IPS-15b (cell line): ENCODE measurements around the gene HOXB3.

Experiments used
- H3K27me3 ChIP-seq: one replicate; pipeline ENCODE4 v1.6.1; 2013; ENCODE audit warnings: low read length; ENCODE audit not compliant: control insufficient read depth, insufficient read depth
- H3K36me3 ChIP-seq: one replicate; pipeline ENCODE4 v1.6.1; 2013; ENCODE audit warnings: low read length; ENCODE audit not compliant: control insufficient read depth, insufficient read depth
- H3K4me1 ChIP-seq: one replicate; pipeline ENCODE4 v1.6.1; 2013; ENCODE audit warnings: mild to moderate bottlenecking, low read length; ENCODE audit not compliant: control insufficient read depth, insufficient read depth
- H3K4me3 ChIP-seq: one replicate; pipeline ENCODE4 v1.5.1; 2013; ENCODE audit warnings: low read depth, low read length
- H3K9ac ChIP-seq: one replicate; pipeline ENCODE4 v1.6.1; 2013; ENCODE audit warnings: low read depth, mild to moderate bottlenecking, low read length
- H3K9me3 ChIP-seq: one replicate; pipeline ENCODE4 v1.6.1; 2013; ENCODE audit warnings: mild to moderate bottlenecking, low read length; ENCODE audit not compliant: control insufficient read depth, insufficient read depth

HOXB3 gene

DNA sequence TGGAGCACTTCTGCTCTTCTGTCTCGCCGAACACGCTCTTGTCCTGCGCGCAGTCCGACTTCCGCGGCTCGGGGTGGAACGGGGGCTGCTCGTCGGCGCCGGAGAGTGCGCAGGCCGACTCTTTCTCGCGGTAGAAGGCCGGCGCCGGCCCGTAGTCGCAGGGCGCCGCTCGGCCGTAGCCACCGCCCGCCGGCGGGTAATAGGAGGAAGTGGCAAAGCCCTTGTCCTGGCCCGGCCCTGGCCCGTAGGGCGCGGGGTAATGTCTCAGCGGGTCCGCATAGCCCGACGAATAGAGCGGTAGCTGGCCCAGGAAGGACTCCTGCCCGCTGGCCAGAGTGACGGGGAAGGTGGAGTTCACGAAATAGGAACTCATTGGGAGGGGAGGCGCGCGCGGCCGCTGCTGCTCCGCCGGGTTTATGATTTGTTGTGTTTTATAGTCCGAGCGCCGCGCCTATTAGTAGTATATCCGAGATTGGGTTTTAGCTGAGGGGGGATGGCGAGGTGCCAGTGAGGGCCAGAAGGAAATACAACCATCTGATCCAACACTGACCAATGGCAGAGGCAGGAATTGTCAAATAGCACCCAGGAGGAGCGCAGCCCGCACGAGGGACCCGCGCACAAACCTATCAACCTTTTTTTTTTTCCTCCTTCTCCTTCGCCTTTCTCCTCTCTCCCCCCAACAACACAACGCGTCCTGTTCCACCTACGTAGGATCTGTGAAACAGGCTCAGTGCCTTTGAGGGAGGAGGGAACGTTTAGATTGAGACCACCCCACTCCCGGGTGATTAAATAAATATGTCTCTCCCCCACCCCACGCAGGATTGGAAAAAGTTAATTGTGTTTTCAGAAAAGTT, 8.0 kb upstream of the HOXB3 start:
- Histone ChIP-seq H3K4me1 (peaks cover 5% of the 10 kb centered on the region), H3K27me3 (peaks cover 100% of the 10 kb centered on the region), H3K9ac (no peak overlapping the region), H3K4me3 (peak overlapping the region; percentile 20), H3K36me3 (no peaks in the 10 kb centered on the region), H3K9me3 (no peaks in the 10 kb centered on the region)

DNA sequence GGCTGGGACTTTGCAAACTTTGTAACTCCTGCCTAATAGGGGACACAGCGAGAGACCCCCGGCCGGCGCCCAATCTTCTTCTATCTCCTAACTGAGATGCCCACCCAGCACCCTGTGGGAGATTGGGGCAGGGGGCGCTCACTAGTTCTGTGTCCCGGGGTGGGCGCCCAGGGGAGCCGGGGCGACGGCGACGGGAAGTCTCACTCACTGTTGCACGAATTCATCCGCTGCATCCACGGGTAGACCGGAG, 7.4 kb upstream of the HOXB3 start:
- H3K9me3 ChIP-seq, result no peaks in the 10 kb centered on the region
- H3K4me3 ChIP-seq, result peak overlapping the region; percentile 37
- no peak overlapping the region for H3K9ac ChIP-seq
- H3K27me3 ChIP-seq, result peaks cover 100% of the 10 kb centered on the region
- peaks cover 5% of the 10 kb centered on the region for H3K4me1 ChIP-seq
- H3K36me3 ChIP-seq, result no peaks in the 10 kb centered on the region

DNA sequence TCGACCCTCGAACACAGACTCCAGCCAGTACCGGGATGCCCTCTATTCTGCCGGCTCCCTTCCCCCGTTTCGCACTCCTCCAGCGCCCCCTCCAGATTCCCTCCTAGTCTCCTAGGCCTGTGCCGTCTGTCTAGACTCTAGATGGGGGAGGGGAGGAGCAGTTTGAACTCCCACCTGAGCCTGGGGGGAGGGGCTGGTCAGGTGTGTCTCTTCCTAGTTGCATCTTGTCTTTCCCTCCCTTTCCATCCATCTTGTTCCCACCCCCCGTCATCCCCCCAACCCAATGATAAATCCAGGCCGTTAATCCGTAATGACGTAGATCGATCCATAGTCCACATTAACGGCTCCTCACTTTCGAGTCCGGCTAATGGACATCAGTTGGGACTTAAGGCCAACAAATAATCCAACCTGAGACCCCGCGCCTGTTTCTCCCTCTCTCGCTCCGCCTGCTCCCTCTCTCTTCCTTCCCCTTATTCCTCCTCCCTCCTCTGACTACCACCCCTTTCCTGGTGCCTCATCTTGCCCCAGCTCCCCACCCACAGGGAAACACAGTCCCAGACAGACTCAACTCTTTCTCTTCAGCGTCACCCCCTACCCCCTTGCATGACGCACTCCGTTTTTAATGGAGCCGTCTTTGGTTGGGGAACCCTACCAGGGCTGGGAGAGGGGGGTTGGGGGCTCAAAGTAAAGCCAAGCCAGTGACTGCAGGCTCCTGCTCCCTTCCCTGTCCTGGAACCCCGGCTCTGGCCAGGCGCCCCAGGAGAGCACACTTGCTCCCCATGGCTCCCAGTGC, 6.9 kb upstream of the HOXB3 start:
- Histone ChIP-seq H3K9ac (no peak overlapping the region), H3K9me3 (no peaks in the 10 kb centered on the region), H3K36me3 (no peaks in the 10 kb centered on the region), H3K27me3 (peaks cover 100% of the 10 kb centered on the region), H3K4me1 (peaks cover 5% of the 10 kb centered on the region), H3K4me3 (peak overlapping the region; percentile 37)

DNA sequence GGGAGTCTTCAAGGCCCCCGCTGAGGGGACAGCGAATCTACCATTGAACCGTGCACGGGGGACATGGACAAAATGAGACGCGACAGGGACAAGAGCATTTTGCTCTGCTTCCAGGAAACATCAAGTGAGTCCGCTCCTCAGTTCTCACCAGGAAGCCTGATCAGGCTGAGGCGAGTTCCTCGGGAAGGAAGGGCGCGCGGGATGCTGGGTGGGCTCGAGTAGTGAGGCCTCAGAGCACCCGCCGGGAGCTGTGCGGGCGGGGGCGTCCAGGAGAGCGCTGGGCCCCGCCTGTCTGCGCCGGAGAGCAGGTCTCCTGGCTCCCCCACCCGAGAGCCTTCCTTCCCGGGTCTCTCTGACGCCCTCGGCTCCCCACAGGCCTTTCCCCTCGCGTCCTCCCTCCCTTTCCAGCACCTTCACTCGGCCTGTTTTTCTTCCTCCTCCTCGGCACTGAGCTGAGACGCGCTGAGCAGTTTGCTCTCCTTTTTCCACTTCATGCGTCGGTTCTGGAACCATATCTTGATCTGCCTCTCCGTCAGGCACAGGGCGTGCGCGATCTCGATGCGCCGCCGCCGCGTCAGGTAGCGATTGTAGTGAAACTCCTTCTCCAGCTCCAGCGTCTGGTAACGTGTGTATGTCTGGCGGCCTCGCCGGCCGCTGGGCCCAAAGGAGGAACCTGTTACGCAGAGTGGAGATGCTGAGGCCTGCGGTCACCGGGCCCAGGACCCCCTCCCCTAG, 6.1 kb upstream of the HOXB3 start:
- peaks cover 100% of the 10 kb centered on the region for H3K27me3 ChIP-seq
- no peak overlapping the region for H3K9ac ChIP-seq

DNA sequence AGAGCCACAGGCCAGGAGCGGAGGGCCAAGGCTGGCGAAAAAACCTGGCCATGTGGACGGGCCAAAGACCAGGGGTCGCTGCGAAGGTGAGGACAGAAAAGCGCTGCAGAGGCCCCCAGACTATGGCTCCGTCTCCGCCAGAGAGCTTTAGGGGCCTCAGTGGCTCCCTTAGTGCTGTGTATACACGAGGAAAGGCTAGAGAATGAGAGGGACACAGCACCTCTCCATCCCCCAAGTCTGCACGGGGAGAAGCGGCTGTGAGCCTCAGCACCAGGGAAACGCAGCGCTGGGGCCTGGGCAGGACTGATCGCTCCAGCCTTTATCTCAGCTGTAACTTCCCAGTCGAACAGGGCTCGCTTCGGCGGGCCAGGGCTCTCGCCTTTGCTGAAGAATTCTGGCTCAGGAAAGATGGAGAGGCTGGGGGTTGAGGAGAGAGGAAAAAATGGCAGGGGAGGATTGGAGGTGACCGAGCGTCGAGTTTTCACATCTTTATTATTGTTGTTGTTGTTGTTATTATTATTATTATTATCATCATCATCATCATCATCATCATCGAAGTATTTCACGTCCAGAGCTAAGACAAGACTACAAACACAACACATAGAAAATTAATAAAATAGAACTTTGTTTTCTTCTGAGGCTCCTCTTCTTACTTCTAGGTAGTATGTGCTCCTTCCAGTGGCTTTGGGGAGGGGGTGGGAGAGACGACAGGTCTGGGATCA, 5.4 kb upstream of the HOXB3 start:
- Histone ChIP-seq H3K9ac (no peak overlapping the region), H3K4me1 (peaks cover 5% of the 10 kb centered on the region), H3K27me3 (peaks cover 100% of the 10 kb centered on the region), H3K9me3 (no peaks in the 10 kb centered on the region), H3K36me3 (no peaks in the 10 kb centered on the region), H3K4me3 (peak overlapping the region; percentile 39)

More for the DNA sequence above, 6.1 kb upstream of the HOXB3 start:
- Histone ChIP-seq H3K4me1 (peaks cover 5% of the 10 kb centered on the region), H3K9me3 (no peaks in the 10 kb centered on the region), H3K36me3 (no peaks in the 10 kb centered on the region), H3K4me3 (peak overlapping the region; percentile 37)

DNA sequence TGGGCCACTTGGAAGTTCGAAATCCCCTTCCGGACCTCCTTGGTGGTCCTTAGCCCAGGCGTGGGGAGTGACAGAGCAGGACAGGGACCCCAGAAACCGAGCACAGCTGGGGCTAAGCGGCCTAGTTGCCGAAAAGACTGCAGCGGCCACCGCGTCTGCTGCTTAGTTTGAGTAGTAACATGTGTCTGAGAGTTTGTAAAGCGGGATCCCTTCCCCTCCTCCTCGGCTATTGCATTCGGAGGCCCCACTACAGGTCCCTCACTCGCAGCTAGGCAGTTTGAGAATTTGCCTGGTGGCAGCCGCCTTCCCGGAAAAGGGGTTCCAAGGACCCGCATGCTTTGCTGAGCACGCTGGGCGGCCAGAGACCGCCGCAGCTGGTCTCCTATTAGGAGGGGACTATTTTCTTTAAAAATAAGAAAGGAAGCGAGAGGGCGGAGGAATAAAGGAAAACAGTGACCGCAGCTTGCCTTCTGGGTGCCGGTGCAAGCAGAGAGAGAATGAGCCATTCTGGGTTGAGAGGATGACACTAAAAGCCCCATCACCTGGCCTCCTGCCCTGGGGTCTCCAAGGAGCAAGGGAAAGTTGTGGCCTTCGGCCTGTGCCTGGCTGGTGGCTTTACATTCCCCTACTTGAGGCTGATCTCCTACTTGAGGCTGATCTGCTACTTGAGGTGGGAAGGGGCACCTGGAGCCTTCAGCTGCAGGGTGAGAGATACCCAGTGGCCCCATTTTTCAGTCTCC, 4.7 kb upstream of the HOXB3 start:
- peaks cover 5% of the 10 kb centered on the region for H3K4me1 ChIP-seq
- H3K4me3 ChIP-seq, result peak overlapping the region; percentile 39
- H3K27me3 ChIP-seq, result peaks cover 100% of the 10 kb centered on the region

DNA sequence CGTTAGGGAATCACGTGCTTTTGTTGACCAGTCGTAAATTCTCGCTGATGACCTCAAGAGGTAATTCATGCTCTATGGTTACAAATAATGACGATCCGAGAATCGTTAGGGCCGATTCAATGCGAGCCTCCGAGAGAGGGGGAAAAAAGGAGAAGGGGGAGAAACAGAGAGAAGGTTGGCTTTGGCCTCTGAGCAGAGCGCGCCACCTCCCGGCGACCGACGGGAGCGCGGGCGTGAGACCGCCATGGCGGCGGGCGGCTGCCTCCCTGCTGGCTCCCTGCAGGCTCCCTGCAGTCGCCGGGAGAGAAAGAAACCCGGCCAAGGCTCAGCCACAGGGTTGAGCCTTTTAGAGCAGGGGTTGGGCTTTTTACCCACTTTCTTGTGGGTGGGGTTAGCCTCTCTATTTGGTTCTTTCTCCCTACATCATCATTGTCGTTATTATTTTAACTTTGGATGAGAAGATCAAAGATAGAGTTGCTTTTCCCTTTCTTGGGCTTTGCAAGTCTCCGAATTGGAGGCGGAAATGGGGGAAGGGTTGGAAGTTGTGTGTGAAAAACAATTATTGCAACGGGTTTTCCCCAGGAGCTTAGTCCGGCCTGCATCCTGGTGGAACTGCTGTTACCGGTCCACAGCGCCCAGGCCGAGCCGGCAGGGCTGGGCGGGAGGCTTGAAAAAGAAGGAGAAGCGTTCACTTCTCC, 3.9 kb upstream of the HOXB3 start:
- Histone ChIP-seq H3K27me3 (peaks cover 100% of the 10 kb centered on the region), H3K4me3 (peak overlapping the region; percentile 39), H3K9me3 (no peaks in the 10 kb centered on the region), H3K4me1 (peaks cover 5% of the 10 kb centered on the region), H3K9ac (no peak overlapping the region), H3K36me3 (no peaks in the 10 kb centered on the region)

More for the DNA sequence above, 4.7 kb upstream of the HOXB3 start:
- no peaks in the 10 kb centered on the region for H3K9me3 ChIP-seq
- no peak overlapping the region for H3K9ac ChIP-seq
- H3K36me3 ChIP-seq, result no peaks in the 10 kb centered on the region

DNA sequence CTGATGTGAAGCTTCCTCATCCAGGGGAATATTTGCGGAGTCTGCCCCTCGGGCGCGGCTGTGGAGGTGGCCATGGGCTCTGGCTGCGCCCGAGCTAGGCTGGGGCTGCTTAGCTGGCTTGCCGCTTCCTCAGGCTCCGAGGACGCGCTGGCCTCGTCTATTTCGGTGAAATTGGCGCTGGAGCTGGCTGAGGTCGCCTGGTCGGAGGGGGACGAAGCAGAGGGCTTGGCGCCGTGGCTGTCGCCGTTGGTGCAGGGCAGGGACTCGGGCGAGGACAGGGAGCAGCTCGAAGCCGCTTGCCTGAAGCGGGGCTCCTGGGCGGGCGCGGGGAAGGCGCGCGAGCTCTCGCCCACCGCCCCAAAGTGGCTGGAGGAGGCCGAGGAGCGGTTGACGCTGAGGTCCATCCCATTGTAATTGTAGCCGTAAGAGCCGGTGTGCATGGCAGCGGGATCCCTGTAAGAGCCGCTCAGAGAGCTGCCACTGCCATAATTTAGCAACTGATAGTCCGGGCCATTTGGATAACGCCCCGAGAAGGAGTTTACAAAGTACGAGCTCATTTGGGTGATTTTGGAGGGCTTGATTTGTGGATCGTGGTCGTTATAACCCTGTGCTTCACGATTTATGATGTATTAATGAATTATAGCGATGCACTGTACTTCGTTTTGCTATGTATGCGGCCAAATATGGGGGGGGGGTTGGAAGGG, 3.2 kb upstream of the HOXB3 start, which contains the start of gene HOXB5:
TSS of gene HOXB5 (minus strand) at position 654 of the 704 bp plus-strand sequence. CDS start at position 557, 97 bp downstream.
- Histone ChIP-seq H3K36me3 (no peaks in the 10 kb centered on the region), H3K4me1 (peaks cover 5% of the 10 kb centered on the region), H3K27me3 (peaks cover 100% of the 10 kb centered on the region), H3K9ac (no peak within 1 kb of the TSS), H3K4me3 (peak within 1 kb of the TSS; percentile 39), H3K9me3 (no peaks in the 10 kb centered on the region)

DNA sequence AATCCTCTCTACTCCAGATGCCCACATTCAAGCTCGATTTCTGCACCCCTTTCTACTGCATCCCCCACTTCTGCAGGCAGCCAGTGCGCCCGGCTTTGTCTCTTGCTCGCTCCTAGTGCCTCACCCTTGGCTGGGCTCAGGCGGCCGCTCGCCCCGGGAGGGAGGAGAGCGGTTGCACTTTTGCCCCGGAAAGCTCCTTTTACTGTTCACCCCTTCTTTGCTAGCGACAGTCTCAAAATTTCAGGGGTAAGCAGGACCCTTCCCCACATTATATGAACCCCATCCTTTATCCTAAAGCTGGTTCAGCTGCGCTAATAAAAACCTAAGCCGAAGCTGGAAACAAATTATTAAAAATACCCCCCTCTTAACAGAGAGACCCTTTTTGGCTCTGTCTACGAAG, 2.5 kb upstream of the HOXB3 start:
- no peak overlapping the region for H3K4me3 ChIP-seq
- peaks cover 5% of the 10 kb centered on the region for H3K4me1 ChIP-seq
- H3K9ac ChIP-seq, result no peak overlapping the region
- no peaks in the 10 kb centered on the region for H3K36me3 ChIP-seq
- peaks cover 100% of the 10 kb centered on the region for H3K27me3 ChIP-seq
- H3K9me3 ChIP-seq, result no peaks in the 10 kb centered on the region

DNA sequence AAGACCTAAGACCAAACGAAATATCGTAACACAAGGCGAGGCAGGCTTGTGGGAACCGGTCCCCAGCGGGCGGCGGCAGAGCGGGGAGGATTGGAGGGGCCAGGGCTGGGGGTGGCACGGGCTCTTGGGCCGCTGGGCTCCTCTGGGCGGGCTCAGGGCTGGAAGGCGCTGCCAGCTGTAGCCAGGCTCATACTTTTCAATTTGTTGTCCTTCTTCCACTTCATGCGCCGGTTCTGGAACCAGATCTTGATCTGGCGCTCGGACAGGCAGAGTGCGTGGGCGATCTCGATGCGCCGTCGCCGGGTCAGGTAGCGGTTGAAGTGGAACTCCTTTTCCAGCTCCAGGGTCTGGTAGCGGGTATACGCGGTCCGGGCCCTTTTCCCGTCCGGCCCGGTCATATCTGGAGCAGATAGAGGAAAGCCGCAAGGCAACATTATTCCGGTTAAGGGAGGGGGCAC, 2.0 kb upstream of the HOXB3 start:
- Histone ChIP-seq H3K4me1 (peaks cover 5% of the 10 kb centered on the region), H3K27me3 (peaks cover 100% of the 10 kb centered on the region), H3K36me3 (no peaks in the 10 kb centered on the region), H3K9ac (no peak overlapping the region), H3K4me3 (no peak overlapping the region), H3K9me3 (no peaks in the 10 kb centered on the region)
